ENCODE data around the gene INVS.
"Not testable (repeated sequence)": the region's sequence is repeated elsewhere in the genome, so short reads cannot be mapped to it uniquely, and the experiment has no call there.

The INVS gene

DNA sequence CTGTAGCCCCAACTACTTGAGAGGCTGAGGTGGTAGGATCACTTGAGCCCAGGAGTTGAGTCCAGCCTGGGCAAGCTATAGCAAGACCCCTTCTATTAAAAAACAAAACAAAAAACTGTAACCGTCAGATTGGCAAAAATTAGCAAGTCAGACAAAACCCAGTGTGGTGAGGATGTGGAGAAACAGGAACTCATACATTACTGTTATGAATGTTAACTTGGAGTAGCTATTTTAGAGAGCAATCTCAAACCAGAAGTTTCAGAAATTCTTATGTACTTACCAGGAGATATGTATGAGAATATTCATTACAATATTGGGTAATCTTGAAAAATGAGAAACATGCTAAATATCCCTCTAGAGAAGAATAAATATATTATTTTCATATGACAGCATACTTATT lies 120.3 kb downstream of the INVS start:
- Histone ChIP-seq H3K4me3 (ENCODE audit: low read depth, low read length) (no peak overlapping the region), H3K4me1 (ENCODE audit: control insufficient read depth, insufficient read depth, low read length) (no peaks in the 10 kb centered on the region), H3K9me3 (ENCODE audit: control insufficient read depth, insufficient read depth, low read length) (no peaks in the 10 kb centered on the region), H3K27me3 (ENCODE audit: control insufficient read depth, insufficient read depth, low read length) (no peaks in the 10 kb centered on the region), H3K9ac (ENCODE audit: low read depth, low read length) (no peak overlapping the region), H3K36me3 (ENCODE audit: control insufficient read depth, insufficient read depth, low read length) (no peaks in the 10 kb centered on the region), H3K27ac (ENCODE audit: low read depth, low read length) (no peak overlapping the region)

DNA sequence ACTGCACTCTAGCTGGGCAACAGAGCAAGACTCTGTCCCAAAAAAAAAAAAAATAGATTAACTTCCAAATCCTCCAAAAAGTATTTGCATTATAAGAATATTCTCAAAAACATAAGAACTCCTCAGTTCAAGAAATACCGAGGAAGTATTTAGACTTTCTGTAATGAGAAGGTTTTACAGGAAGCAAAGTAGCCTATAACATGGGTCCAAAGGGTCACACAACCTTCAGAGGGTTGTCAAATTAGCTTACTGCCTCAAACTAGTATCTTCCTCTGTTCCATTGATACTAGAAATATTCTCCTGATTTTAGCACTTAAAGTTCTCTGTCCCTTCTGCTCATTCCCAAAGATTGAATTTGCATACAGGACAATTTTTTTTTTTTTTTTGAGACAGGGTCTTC lies 121.9 kb downstream of the INVS start:
- Histone ChIP-seq H3K4me3 (ENCODE audit: low read depth, low read length) (no peak overlapping the region), H3K36me3 (ENCODE audit: control insufficient read depth, insufficient read depth, low read length) (no peaks in the 10 kb centered on the region), H3K27ac (ENCODE audit: low read depth, low read length) (no peak overlapping the region), H3K4me1 (ENCODE audit: control insufficient read depth, insufficient read depth, low read length) (no peaks in the 10 kb centered on the region), H3K27me3 (ENCODE audit: control insufficient read depth, insufficient read depth, low read length) (no peaks in the 10 kb centered on the region), H3K9me3 (ENCODE audit: control insufficient read depth, insufficient read depth, low read length) (no peaks in the 10 kb centered on the region), H3K9ac (ENCODE audit: low read depth, low read length) (no peak overlapping the region)

DNA sequence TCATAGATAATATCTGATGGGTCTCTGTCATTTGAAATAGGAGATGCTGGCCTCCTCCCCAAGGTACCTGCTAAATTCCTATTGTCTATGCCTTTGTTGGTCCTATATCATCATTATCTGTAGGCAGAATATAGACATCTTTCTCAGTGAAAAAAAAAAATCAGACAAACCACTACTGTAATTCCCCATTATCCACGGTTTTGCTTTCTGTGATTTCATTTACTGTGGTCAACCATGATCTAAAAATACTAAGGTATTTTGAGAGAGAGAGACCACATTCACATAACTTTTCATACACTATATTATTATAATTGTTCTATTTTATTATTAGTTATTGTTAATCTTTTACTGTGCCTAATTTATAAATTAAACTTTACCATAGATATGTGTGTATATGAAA lies 122.5 kb downstream of the INVS start:
- no peaks in the 10 kb centered on the region for H3K9me3 ChIP-seq (ENCODE audit: control insufficient read depth, insufficient read depth, low read length)
- no peaks in the 10 kb centered on the region for H3K4me1 ChIP-seq (ENCODE audit: control insufficient read depth, insufficient read depth, low read length)
- no peak overlapping the region for H3K27ac ChIP-seq (ENCODE audit: low read depth, low read length)
- no peaks in the 10 kb centered on the region for H3K36me3 ChIP-seq (ENCODE audit: control insufficient read depth, insufficient read depth, low read length)
- no peak overlapping the region for H3K9ac ChIP-seq (ENCODE audit: low read depth, low read length)
- H3K4me3 ChIP-seq (ENCODE audit: low read depth, low read length), result no peak overlapping the region
- no peaks in the 10 kb centered on the region for H3K27me3 ChIP-seq (ENCODE audit: control insufficient read depth, insufficient read depth, low read length)

DNA sequence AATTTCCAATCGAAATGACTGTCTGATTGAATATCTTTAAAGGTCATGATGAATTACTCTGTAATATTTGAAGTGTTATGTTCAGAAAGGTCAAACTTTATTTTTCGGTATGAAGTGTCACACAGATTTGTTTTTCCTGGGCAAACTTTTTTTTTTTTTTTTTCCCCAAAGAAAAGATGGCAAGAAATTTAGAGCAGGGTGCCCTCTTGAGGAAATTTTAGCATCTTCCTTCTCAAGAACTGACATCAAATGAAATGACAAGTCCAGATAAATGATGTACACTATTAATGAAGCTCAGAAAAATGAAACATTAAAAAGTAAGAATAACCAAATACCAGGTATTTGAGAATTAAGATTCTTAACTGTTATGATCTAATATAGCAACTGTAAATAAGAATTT lies 123.6 kb downstream of the INVS start:
- H3K27me3 ChIP-seq (ENCODE audit: control insufficient read depth, insufficient read depth, low read length), result no peaks in the 10 kb centered on the region
- no peak overlapping the region for H3K9ac ChIP-seq (ENCODE audit: low read depth, low read length)
- no peaks in the 10 kb centered on the region for H3K4me1 ChIP-seq (ENCODE audit: control insufficient read depth, insufficient read depth, low read length)
- peaks cover 3% of the 10 kb centered on the region; the same call in 1 of the 2 replicates for H3K36me3 ChIP-seq (ENCODE audit: control insufficient read depth, insufficient read depth, low read length)
- no peaks in the 10 kb centered on the region for H3K9me3 ChIP-seq (ENCODE audit: control insufficient read depth, insufficient read depth, low read length)
- no peak overlapping the region for H3K27ac ChIP-seq (ENCODE audit: low read depth, low read length)
- no peak overlapping the region for H3K4me3 ChIP-seq (ENCODE audit: low read depth, low read length)

DNA sequence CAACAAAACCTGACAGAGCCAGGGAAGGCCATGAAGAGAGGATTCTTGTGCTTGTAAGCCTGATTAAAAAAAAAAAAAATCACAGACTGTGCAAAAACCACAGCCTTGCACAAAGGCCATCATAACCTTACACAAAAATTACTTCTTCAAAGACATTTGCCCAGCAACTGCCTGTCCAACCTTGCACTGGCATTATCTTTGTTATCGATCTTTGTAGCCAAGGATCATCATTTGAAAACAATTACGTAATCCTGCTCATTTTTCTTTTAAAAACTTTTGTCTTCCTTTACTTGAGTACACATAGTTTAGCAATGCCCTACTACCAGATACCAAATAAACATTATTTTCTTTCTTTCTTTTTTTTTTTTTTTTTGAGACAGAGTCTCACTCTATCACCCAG lies 128.6 kb downstream of the INVS start:
- H3K4me1 ChIP-seq (ENCODE audit: control insufficient read depth, insufficient read depth, low read length), result no peaks in the 10 kb centered on the region
- no peaks in the 10 kb centered on the region for H3K27me3 ChIP-seq (ENCODE audit: control insufficient read depth, insufficient read depth, low read length)
- no peak overlapping the region for H3K27ac ChIP-seq (ENCODE audit: low read depth, low read length)
- no peak overlapping the region for H3K4me3 ChIP-seq (ENCODE audit: low read depth, low read length)
- no peak overlapping the region for H3K9ac ChIP-seq (ENCODE audit: low read depth, low read length)
- H3K36me3 ChIP-seq (ENCODE audit: control insufficient read depth, insufficient read depth, low read length), result peaks cover 3% of the 10 kb centered on the region; the same call in 1 of the 2 replicates
- H3K9me3 ChIP-seq (ENCODE audit: control insufficient read depth, insufficient read depth, low read length), result no peaks in the 10 kb centered on the region

DNA sequence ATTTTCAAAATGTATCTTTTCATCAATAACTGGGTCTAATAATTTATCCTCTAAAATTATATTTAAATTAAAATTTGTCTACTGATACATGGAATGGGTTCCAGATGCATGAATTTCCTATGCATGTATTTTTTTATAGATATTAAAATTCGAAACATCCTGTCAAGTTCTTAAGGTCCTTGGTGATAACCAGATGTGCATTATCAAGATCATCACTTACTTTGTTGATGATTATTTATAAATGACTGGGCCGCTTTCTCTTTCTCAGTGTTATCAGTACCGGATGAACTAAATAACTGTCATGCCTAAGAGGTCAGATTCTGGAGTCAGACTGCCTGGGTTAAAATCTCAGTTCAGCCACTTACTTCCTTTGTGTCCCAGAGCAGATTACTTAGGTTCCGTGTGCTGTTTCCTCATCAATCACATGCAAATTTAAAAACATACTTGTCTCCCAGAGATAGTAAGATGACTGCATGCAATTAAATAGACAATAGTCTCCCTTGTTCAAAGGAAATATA lies 129.4 kb downstream of the INVS start:
- no peak overlapping the region for H3K4me3 ChIP-seq (ENCODE audit: low read depth, low read length)
- H3K9ac ChIP-seq (ENCODE audit: low read depth, low read length), result no peak overlapping the region
- H3K4me1 ChIP-seq (ENCODE audit: control insufficient read depth, insufficient read depth, low read length), result no peaks in the 10 kb centered on the region
- H3K27ac ChIP-seq (ENCODE audit: low read depth, low read length), result peak overlapping the region; percentile 33
- no peaks in the 10 kb centered on the region for H3K27me3 ChIP-seq (ENCODE audit: control insufficient read depth, insufficient read depth, low read length)
- no peaks in the 10 kb centered on the region for H3K9me3 ChIP-seq (ENCODE audit: control insufficient read depth, insufficient read depth, low read length)
- H3K36me3 ChIP-seq (ENCODE audit: control insufficient read depth, insufficient read depth, low read length), result peaks cover 3% of the 10 kb centered on the region; the same call in 1 of the 2 replicates

DNA sequence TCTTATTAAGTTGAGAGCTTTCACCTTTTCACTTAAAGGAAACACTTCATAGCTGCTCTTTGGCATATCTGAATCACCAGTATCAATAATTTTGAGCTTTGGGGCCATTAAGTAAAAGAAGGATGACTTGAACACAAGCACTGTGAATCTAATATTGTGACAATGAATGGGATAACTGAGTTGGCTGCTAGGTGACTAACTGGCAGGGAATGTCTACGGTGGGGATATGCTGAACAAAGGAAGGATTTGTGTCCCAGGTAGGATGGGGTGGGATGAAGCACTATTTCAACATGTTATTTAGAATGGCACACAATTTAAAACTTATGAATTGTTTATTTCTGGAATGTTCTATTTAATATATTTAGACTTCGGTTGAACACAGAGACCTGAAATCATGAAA lies 130.1 kb downstream of the INVS start:
- Histone ChIP-seq H3K27ac (ENCODE audit: low read depth, low read length) (peak overlapping the region; percentile 35), H3K27me3 (ENCODE audit: control insufficient read depth, insufficient read depth, low read length) (no peaks in the 10 kb centered on the region), H3K4me3 (ENCODE audit: low read depth, low read length) (no peak overlapping the region), H3K36me3 (ENCODE audit: control insufficient read depth, insufficient read depth, low read length) (peaks cover 3% of the 10 kb centered on the region; the same call in 1 of the 2 replicates), H3K9me3 (ENCODE audit: control insufficient read depth, insufficient read depth, low read length) (no peaks in the 10 kb centered on the region), H3K4me1 (ENCODE audit: control insufficient read depth, insufficient read depth, low read length) (no peaks in the 10 kb centered on the region), H3K9ac (ENCODE audit: low read depth, low read length) (no peak overlapping the region)

DNA sequence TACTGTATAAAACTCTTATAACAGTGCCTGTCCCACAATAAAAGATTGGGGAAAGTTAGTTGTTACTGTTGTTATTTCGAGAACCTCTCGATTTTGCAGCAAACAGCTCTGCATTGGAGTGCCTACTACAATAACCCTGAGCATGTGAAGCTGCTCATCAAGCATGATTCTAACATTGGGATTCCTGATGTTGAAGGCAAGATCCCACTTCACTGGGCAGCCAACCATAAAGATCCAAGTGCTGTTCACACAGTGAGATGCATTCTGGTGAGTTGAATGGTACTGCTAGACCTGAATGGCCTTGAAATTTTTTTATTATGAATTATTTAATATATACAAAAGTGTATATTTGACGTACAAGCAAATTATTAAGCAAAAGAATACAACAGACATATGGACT lies 130.5 kb downstream of the INVS start:
- H3K9me3 ChIP-seq (ENCODE audit: control insufficient read depth, insufficient read depth, low read length), result no peaks in the 10 kb centered on the region
- H3K36me3 ChIP-seq (ENCODE audit: control insufficient read depth, insufficient read depth, low read length), result peaks cover 3% of the 10 kb centered on the region; the same call in 1 of the 2 replicates
- H3K4me3 ChIP-seq (ENCODE audit: low read depth, low read length), result no peak overlapping the region
- no peaks in the 10 kb centered on the region for H3K27me3 ChIP-seq (ENCODE audit: control insufficient read depth, insufficient read depth, low read length)
- no peaks in the 10 kb centered on the region for H3K4me1 ChIP-seq (ENCODE audit: control insufficient read depth, insufficient read depth, low read length)
- peak overlapping the region; percentile 35 for H3K27ac ChIP-seq (ENCODE audit: low read depth, low read length)
- H3K9ac ChIP-seq (ENCODE audit: low read depth, low read length), result no peak overlapping the region

DNA sequence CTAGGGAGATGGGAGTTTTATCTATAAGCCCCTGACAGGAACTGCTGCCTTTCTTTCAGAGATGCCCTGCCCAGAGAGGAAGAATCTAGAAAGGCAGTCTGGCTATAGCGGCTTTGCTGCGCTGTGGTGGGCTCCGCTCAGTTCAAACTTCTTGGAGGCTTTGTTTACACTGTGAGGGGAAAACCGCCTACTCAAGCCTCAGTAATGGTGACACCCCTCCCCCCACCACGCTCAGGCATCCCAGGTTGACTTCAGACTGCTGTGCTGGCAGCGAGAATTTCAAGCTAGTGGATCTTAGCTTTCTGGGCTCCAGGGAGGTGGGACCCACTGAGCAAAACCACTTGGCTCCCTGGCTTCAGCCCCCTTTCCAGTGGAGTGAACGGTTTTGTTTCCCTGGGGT lies 137.9 kb downstream of the INVS start:
- not testable (repeated sequence) for H3K36me3 ChIP-seq (ENCODE audit: control insufficient read depth, insufficient read depth, low read length); H3K27me3 ChIP-seq (ENCODE audit: control insufficient read depth, insufficient read depth, low read length); H3K4me3 ChIP-seq (ENCODE audit: low read depth, low read length); H3K27ac ChIP-seq (ENCODE audit: low read depth, low read length); H3K9me3 ChIP-seq (ENCODE audit: control insufficient read depth, insufficient read depth, low read length); H3K9ac ChIP-seq (ENCODE audit: low read depth, low read length); H3K4me1 ChIP-seq (ENCODE audit: control insufficient read depth, insufficient read depth, low read length)

DNA sequence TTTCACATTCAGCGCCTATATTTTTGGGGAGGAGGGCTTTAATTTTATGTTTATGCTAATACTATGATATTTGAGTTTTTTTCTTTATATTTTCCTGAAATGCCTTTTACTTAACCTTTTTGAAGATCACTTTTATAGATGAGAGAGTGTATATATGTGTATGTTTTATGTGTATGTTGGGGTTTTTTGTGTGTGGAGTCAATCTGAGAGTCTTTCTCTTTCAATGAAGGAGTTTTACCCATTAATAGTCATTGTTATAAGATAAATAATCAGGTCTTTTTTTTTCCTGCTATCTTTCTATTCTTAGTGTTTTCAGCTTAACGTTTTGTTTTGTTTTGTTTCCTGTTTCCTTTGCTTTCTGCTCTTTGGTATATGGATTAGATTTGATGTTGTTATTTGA lies 141.5 kb downstream of the INVS start:
- Histone ChIP-seq H3K36me3 (ENCODE audit: control insufficient read depth, insufficient read depth, low read length) (no peaks in the 10 kb centered on the region), H3K4me3 (ENCODE audit: low read depth, low read length) (no peak overlapping the region), H3K27ac (ENCODE audit: low read depth, low read length) (no peak overlapping the region)

DNA sequence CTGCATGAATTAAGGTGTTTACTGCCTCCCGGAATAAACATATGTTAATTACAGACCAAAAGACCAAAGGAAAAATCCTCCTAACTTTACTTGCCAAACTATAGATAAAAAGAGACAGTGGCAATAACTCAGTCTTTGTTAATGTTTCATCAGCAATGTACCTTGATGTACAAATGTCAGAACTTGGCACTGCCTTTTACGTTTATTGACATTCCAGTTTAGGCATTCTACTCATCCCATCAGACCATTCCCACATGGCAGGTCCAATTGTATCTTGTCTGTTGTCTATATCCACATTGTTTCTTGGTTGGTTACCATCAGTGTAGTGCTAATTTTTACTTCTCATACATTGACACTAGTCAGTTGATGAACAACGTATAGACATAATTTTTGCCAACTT lies 168.2 kb downstream of the INVS start:
- Histone ChIP-seq H3K36me3 (ENCODE audit: control insufficient read depth, insufficient read depth, low read length) (no peaks in the 10 kb centered on the region), H3K9ac (ENCODE audit: low read depth, low read length) (no peak overlapping the region), H3K27me3 (ENCODE audit: control insufficient read depth, insufficient read depth, low read length) (no peaks in the 10 kb centered on the region), H3K9me3 (ENCODE audit: control insufficient read depth, insufficient read depth, low read length) (no peaks in the 10 kb centered on the region), H3K27ac (ENCODE audit: low read depth, low read length) (no peak overlapping the region), H3K4me1 (ENCODE audit: control insufficient read depth, insufficient read depth, low read length) (peaks cover 13% of the 10 kb centered on the region), H3K4me3 (ENCODE audit: low read depth, low read length) (no peak overlapping the region)

More for the DNA sequence above, 141.5 kb downstream of the INVS start:
- H3K4me1 ChIP-seq (ENCODE audit: control insufficient read depth, insufficient read depth, low read length), result 0 out of 2 replicates have a peak, but pooled peaks cover 3% of the 10 kb centered on the region
- H3K9ac ChIP-seq (ENCODE audit: low read depth, low read length), result no peak overlapping the region
- no peaks in the 10 kb centered on the region for H3K27me3 ChIP-seq (ENCODE audit: control insufficient read depth, insufficient read depth, low read length)
- no peaks in the 10 kb centered on the region for H3K9me3 ChIP-seq (ENCODE audit: control insufficient read depth, insufficient read depth, low read length)

DNA sequence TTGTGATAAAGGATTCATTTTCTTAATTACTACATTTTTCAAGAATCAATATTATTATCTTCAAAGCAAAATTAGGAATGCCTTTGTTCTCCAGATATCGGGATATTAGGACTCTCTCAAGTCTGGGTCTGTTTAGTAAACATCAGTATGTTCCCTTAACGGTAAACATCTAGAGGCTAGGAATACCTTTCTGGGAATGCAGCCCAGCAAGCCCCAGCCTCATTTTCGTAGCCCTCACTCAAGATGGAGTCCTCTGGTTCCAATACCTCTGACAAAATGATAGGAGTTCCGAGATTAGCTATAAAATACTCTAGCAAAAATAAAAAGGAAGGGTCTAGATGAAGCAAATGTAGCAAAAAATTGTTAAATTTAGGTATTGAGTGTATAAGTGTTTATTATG lies 169.2 kb downstream of the INVS start:
- Histone ChIP-seq H3K4me1 (ENCODE audit: control insufficient read depth, insufficient read depth, low read length) (peaks cover 13% of the 10 kb centered on the region), H3K27me3 (ENCODE audit: control insufficient read depth, insufficient read depth, low read length) (no peaks in the 10 kb centered on the region)

More for the DNA sequence above, 169.2 kb downstream of the INVS start:
- H3K36me3 ChIP-seq (ENCODE audit: control insufficient read depth, insufficient read depth, low read length), result no peaks in the 10 kb centered on the region
- no peak overlapping the region for H3K9ac ChIP-seq (ENCODE audit: low read depth, low read length)
- H3K9me3 ChIP-seq (ENCODE audit: control insufficient read depth, insufficient read depth, low read length), result no peaks in the 10 kb centered on the region
- no peak overlapping the region for H3K27ac ChIP-seq (ENCODE audit: low read depth, low read length)
- no peak overlapping the region for H3K4me3 ChIP-seq (ENCODE audit: low read depth, low read length)
